ENCODE results near the gene SLC1A7. TPM values are rescaled to one million over a fixed set of nuclear protein-coding genes. Genes with fewer than 3 reads are reported as not detected.
A peak's percentile ranks its signal among the peaks of the same experiment; 100 is the strongest.
"Not testable (repeated sequence)": the region's sequence is repeated elsewhere in the genome, so short reads cannot be mapped to it uniquely, and the experiment has no call there.

Gene SLC1A7
- total RNA-seq, result not detected

- DNase-seq, result no peak
- intact Hi-C loops (cut with micrococcal nuclease), result no loop called here
- no peaks in the 10 kb centered on the region for H3K4me1 Mint-ChIP-seq (ENCODE audit: low read depth)
- no peak within 1 kb of the TSS for H3K4me3 Mint-ChIP-seq
- CTCF ChIA-PET, result no interaction called here
- no peaks in the 10 kb centered on the region for H3K27me3 Mint-ChIP-seq
- no peaks in the 10 kb centered on the region for H3K36me3 Mint-ChIP-seq
- POLR2A ChIA-PET, result no interaction called here
- H3K9me3 Mint-ChIP-seq, result peaks cover 7% of the 10 kb centered on the region
- no peak within 1 kb of the TSS for H3K27ac Mint-ChIP-seq
Measured at GRCh38 chr1:53142226-53142853, at the start of gene SLC1A7. Gene SLC1A7 (minus strand): TSS chr1:53142638. CDS start chr1:53142449, 189 bp downstream.

- intact Hi-C loops (cut with micrococcal nuclease), result loop anchor here (10.0 kb wide), 1 partner anchor 825 kb away; the partner anchor contains the start of gene CC2D1B
- DNase-seq, result no peak
- no peaks in the 10 kb centered on the region for H3K9me3 Mint-ChIP-seq
- no peak overlapping the region for H3K4me3 Mint-ChIP-seq
- H3K4me1 Mint-ChIP-seq (ENCODE audit: low read depth), result no peaks in the 10 kb centered on the region
- H3K27me3 Mint-ChIP-seq, result no peaks in the 10 kb centered on the region
- H3K27ac Mint-ChIP-seq, result no peak overlapping the region
- ChIA-PET POLR2A (no interaction called here), CTCF (interaction anchor here (0.6 kb wide), 1 partner anchor 9 kb away, joined by 3 read pairs; no protein-coding TSS in a partner anchor)
- no peaks in the 10 kb centered on the region for H3K36me3 Mint-ChIP-seq
Measured at GRCh38 chr1:53190210-53190611, 47.8 kb upstream of the SLC1A7 start.

- intact Hi-C loops (cut with micrococcal nuclease), result loop anchor here (10.0 kb wide), 1 partner anchor 174 kb away; no protein-coding TSS in a partner anchor
- Mint-ChIP-seq H3K27ac (no peak overlapping the region), H3K4me3 (no peak overlapping the region), H3K27me3 (no peaks in the 10 kb centered on the region), H3K36me3 (no peaks in the 10 kb centered on the region), H3K9me3 (no peaks in the 10 kb centered on the region), H3K4me1 (ENCODE audit: low read depth) (no peaks in the 10 kb centered on the region)
- CTCF ChIA-PET, result interaction anchor here (0.6 kb wide), 1 partner anchor 435 kb away, joined by 3 read pairs; no protein-coding TSS in a partner anchor
- DNase-seq, result no peak
- POLR2A ChIA-PET, result no interaction called here
Measured at GRCh38 chr1:53189061-53189460, 46.6 kb upstream of the SLC1A7 start.

GRCh38 chr1:53188099-53188498 is 45.7 kb upstream of the SLC1A7 start:
- H3K27me3 Mint-ChIP-seq, result no peaks in the 10 kb centered on the region
- no peaks in the 10 kb centered on the region for H3K36me3 Mint-ChIP-seq
- H3K27ac Mint-ChIP-seq, result no peak overlapping the region
- intact Hi-C loops (cut with micrococcal nuclease), result loop anchor here (10.0 kb wide), 1 partner anchor 173 kb away; no protein-coding TSS in a partner anchor
- no peaks in the 10 kb centered on the region for H3K4me1 Mint-ChIP-seq (ENCODE audit: low read depth)
- POLR2A ChIA-PET, result no interaction called here
- DNase-seq, result no peak
- CTCF ChIA-PET, result no interaction called here
- no peak overlapping the region for H3K4me3 Mint-ChIP-seq
- no peaks in the 10 kb centered on the region for H3K9me3 Mint-ChIP-seq

GRCh38 chr1:53187401-53187800 is 45.0 kb upstream of the SLC1A7 start:
- ChIA-PET CTCF (interaction anchor here (0.6 to 1.8 kb wide), 5 partner anchors 8 to 337 kb away, joined by 3 to 16 read pairs (median 4); partner anchors contain the start of gene CPT2), POLR2A (no interaction called here)
- no peak overlapping the region for H3K27ac Mint-ChIP-seq
- H3K36me3 Mint-ChIP-seq, result no peaks in the 10 kb centered on the region
- H3K4me1 Mint-ChIP-seq (ENCODE audit: low read depth), result no peaks in the 10 kb centered on the region
- no peak for DNase-seq
- H3K9me3 Mint-ChIP-seq, result no peaks in the 10 kb centered on the region
- intact Hi-C loops (cut with micrococcal nuclease), result loop anchor here (10.0 kb wide), 1 partner anchor 173 kb away; no protein-coding TSS in a partner anchor
- H3K27me3 Mint-ChIP-seq, result no peaks in the 10 kb centered on the region
- H3K4me3 Mint-ChIP-seq, result no peak overlapping the region

- Mint-ChIP-seq H3K9me3 (no peaks in the 10 kb centered on the region), H3K27me3 (no peaks in the 10 kb centered on the region), H3K27ac (no peak overlapping the region), H3K36me3 (no peaks in the 10 kb centered on the region), H3K4me1 (ENCODE audit: low read depth) (no peaks in the 10 kb centered on the region), H3K4me3 (no peak overlapping the region)
- ChIA-PET POLR2A (no interaction called here), CTCF (interaction anchor here (0.6 to 1.8 kb wide), 11 partner anchors 8 to 361 kb away, joined by 3 to 16 read pairs (median 3); partner anchors contain the start of genes CPT2 and ZYG11A)
- DNase-seq, result no peak
- intact Hi-C loops (cut with micrococcal nuclease), result loop anchor here (10.0 kb wide), 1 partner anchor 172 kb away; no protein-coding TSS in a partner anchor
Measured at GRCh38 chr1:53186533-53186932, 44.1 kb upstream of the SLC1A7 start.

- H3K4me3 Mint-ChIP-seq; H3K27ac Mint-ChIP-seq; H3K4me1 Mint-ChIP-seq (ENCODE audit: low read depth); H3K9me3 Mint-ChIP-seq; H3K27me3 Mint-ChIP-seq; DNase-seq; H3K36me3 Mint-ChIP-seq; POLR2A ChIA-PET: not testable (repeated sequence)
- intact Hi-C loops (cut with micrococcal nuclease), result loop anchor here (2.0 to 10.0 kb wide), 2 partner anchors 171 to 483 kb away; no protein-coding TSS in a partner anchor
- CTCF ChIA-PET, result interaction anchor here (0.7 to 1.8 kb wide), 9 partner anchors 8 to 484 kb away, joined by 3 to 16 read pairs (median 4); partner anchors contain the start of genes CPT2 and ZYG11A
Measured at GRCh38 chr1:53185955-53186297, 43.5 kb upstream of the SLC1A7 start.

- Mint-ChIP-seq H3K27me3 (peaks cover 7% of the 10 kb centered on the region), H3K4me1 (ENCODE audit: low read depth) (no peaks in the 10 kb centered on the region), H3K9me3 (no peaks in the 10 kb centered on the region), H3K27ac (no peak overlapping the region), H3K36me3 (no peaks in the 10 kb centered on the region), H3K4me3 (no peak overlapping the region)
- ChIA-PET CTCF (interaction anchor here (0.7 to 4.7 kb wide), 15 partner anchors 9 to 340 kb away, joined by 3 to 40 read pairs (median 4); partner anchors contain the start of genes CPT2, CZIB and ECHDC2), POLR2A (no interaction called here)
- DNase-seq, result no peak
- intact Hi-C loops (cut with micrococcal nuclease), result loop anchor here (10.0 kb wide), 1 partner anchor 169 kb away; no protein-coding TSS in a partner anchor
Measured at GRCh38 chr1:53183095-53183990, 40.9 kb upstream of the SLC1A7 start.

GRCh38 chr1:53182716-53183094 is 40.3 kb upstream of the SLC1A7 start:
- H3K9me3 Mint-ChIP-seq, result no peaks in the 10 kb centered on the region
- H3K27ac Mint-ChIP-seq, result no peak overlapping the region
- intact Hi-C loops (cut with micrococcal nuclease), result loop anchor here (1.0 to 10.0 kb wide), 2 partner anchors 168 to 277 kb away; no protein-coding TSS in a partner anchor
- no peaks in the 10 kb centered on the region for H3K4me1 Mint-ChIP-seq (ENCODE audit: low read depth)
- no peak overlapping the region for H3K4me3 Mint-ChIP-seq
- DNase-seq, result no peak
- H3K27me3 Mint-ChIP-seq, result peaks cover 7% of the 10 kb centered on the region
- H3K36me3 Mint-ChIP-seq, result no peaks in the 10 kb centered on the region
- CTCF ChIA-PET, result interaction anchor here (0.7 to 4.7 kb wide), 17 partner anchors 8 to 339 kb away, joined by 3 to 40 read pairs (median 4); partner anchors contain the start of genes CPT2 and CZIB
- POLR2A ChIA-PET, result no interaction called here

- no peak overlapping the region for H3K4me3 Mint-ChIP-seq
- H3K27me3 Mint-ChIP-seq, result peaks cover 11% of the 10 kb centered on the region
- H3K27ac Mint-ChIP-seq, result no peak overlapping the region
- no peaks in the 10 kb centered on the region for H3K4me1 Mint-ChIP-seq (ENCODE audit: low read depth)
- CTCF ChIA-PET, result interaction anchor here (0.7 to 4.7 kb wide), 19 partner anchors 8 to 489 kb away, joined by 3 to 40 read pairs (median 4); partner anchors contain the start of gene CPT2
- no peaks in the 10 kb centered on the region for H3K36me3 Mint-ChIP-seq
- intact Hi-C loops (cut with micrococcal nuclease), result loop anchor here (1.0 to 10.0 kb wide), 2 partner anchors 167 to 277 kb away; no protein-coding TSS in a partner anchor
- no peaks in the 10 kb centered on the region for H3K9me3 Mint-ChIP-seq
- peak; percentile 89 for DNase-seq
- POLR2A ChIA-PET, result no interaction called here
Measured at GRCh38 chr1:53182111-53182593, 39.7 kb upstream of the SLC1A7 start.

GRCh38 chr1:53180951-53181350 is 38.5 kb upstream of the SLC1A7 start:
- DNase-seq, result no peak
- ChIA-PET POLR2A (no interaction called here), CTCF (interaction anchor here (0.6 to 4.7 kb wide), 12 partner anchors 9 to 454 kb away, joined by 3 to 40 read pairs (median 3); partner anchors contain the start of genes CPT2 and ECHDC2)
- H3K27me3 Mint-ChIP-seq, result peaks cover 13% of the 10 kb centered on the region
- no peak overlapping the region for H3K4me3 Mint-ChIP-seq
- intact Hi-C loops (cut with micrococcal nuclease), result loop anchor here (10.0 kb wide), 1 partner anchor 166 kb away; no protein-coding TSS in a partner anchor
- H3K27ac Mint-ChIP-seq, result no peak overlapping the region
- no peaks in the 10 kb centered on the region for H3K9me3 Mint-ChIP-seq
- H3K4me1 Mint-ChIP-seq (ENCODE audit: low read depth), result no peaks in the 10 kb centered on the region
- H3K36me3 Mint-ChIP-seq, result no peaks in the 10 kb centered on the region

All from activated CD4-positive, alpha-beta memory T cell treated with anti-CD3 and anti-CD28 coated beads for 36 hours (primary cell).